NCI-H1417 (cell line): ENCODE data around the gene CD69.
"Not testable (repeated sequence)": the region's sequence is repeated elsewhere in the genome, so short reads cannot be mapped to it uniquely, and the experiment has no call there.

ENCODE experiments used
- DNase-seq, 3 experiments: peaks; one replicate each; lab custom pipeline; 2025; lab: John Stamatoyannopoulos, UW

The CD69 gene

DNA sequence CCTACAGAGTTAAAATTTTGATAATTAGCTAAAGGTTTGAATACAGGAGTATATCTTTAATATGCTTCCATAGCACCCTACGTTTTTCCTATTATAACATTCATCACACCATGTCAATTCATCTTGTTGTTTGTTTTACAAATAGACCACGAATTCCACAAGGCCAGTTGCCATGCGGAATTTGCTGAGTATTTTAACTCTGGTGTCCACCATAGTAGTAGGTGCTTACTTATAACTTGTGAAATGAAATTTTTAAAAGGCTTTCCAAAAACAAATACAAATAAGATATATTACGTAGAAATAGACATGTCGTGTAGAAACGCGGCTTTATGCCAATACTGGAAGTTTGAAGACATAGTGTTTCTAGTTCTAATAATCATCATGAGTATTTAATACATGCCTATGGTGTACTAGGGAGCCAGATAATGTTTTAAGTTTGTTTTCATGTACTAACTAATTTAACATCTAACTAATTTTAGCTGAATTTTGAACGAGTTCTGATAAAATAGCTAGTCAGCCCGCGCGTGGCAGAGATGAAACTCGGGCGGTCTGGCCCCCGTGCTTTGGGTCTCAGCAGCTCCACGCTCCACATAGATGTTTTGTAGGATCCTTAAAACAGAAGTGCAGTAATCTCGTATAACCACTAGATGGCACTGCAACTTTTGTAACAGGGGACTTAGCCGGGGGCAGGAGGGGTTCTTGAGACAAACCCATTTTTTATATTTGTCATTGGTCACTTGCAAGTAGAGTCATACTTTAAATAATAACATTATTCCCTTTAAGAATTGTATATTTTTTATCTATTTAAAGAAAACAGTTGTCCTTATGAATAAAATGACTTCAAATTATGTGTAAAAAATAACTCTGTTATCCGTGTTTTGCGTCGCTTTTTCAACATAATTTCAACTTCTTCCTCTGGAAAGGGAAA is 10.2 kb downstream of the CD69 start:
- DNase-seq: peak; percentile 62 to 88 (median 64)

DNA sequence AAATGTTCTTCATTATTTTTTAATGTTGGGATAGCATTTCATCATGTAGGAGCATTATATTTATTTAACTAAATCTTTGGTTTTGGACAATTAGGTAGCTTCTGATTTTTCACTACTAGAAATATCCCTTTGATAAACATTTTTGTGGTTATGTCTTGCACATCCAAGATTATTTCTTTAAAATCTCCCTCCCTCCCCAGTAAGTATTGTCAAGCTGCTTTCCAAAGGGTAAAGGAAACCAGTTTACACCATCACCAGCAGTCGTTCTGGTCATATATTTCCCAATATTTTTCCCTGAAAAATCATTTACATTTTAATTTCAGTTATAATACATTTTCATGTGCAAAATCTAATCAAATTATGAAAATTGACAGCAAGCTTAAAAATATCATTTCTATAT is 11.1 kb downstream of the CD69 start:
- DNase-seq: no peak

DNA sequence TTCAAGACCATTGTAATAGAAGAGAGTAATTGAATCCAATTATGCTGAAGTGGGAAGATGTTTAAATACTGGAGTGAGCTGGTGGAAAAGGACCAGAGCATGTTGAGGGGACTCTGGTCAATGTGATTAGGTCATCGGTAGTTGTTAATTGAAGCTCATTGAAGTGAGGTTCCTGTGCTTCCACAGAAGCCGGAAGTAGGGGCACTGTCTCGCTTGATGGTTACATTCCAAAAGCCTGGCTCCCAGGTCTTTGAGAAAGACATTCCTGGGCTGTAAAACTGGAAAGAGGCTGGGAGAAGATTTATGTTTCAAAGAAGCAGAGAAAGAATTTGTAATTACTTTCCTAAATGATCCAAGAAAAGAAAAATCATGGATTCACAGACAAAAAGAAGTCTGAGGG is 15.5 kb downstream of the CD69 start:
- peak in 1 of 3 experiments; percentile 25 for DNase-seq

DNA sequence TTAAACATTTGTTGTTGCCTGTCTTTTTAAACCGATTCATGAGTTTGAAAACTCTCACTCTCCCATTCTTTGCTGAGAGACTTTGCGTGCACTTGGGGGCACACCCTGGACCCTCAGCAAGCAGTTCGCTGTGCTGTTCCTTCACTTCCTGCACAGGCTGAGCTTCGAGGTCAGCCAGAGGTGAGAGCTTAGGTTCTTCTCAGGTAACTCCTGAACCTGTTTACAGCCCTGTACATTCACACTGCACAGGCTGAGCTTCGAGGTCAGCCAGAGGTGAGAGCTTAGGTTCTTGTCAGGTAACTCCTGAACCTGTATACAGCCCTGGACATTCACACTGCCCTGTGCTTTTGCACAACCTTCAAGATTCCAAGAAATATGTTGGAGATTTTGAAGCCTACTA is 18.0 kb downstream of the CD69 start:
- no peak for DNase-seq

DNA sequence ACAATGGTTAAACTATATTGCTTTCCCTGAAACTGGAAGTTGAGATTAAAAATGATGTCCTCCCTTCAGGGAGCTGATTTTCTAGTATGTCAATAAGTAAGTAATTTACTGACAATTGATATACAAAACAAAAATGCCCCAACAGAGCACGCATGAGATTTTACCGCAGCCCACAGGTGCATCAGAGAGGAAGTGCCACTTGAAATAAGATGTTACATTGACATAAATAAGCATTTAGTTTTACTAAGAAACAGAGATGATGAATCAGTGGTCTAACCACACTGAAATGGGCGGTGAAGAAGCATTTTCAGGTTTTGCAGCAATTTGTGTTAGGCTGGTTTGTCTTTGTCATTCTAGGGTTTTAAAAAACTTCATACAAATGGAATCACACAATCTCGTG is 19.0 kb downstream of the CD69 start:
- no peak for DNase-seq

DNA sequence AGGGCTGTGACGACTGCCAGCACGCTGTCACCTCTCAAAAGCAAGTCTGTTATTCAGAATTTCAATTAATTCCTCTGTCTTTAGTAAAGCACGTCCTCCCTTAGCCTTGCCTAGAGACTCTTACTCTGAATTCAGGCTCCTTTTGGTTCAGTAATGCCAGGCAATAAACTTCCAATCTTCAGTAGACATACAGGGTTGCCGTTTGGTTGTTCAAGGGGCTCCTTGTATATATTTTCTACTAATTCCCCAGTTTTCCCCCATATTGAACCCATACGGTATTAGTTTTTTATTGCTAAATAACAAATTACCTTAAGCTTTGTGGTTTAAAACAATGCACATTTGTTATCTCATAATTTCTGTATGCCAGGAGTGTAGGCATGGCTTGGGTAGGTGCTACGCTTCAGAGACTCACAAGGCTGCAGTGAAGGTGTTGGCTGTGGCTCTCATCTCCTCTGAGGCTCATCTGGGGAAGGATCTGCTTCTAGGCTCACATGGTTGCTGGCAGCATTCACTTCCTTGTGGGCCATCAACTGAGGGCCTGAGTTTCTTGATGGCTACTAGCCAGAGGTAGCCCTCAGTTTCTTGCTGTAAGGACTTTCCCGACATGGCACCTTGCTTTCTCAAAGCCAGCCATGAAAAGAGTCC is 20.5 kb downstream of the CD69 start:
- DNase-seq: peak in 1 of 3 experiments; percentile 18

DNA sequence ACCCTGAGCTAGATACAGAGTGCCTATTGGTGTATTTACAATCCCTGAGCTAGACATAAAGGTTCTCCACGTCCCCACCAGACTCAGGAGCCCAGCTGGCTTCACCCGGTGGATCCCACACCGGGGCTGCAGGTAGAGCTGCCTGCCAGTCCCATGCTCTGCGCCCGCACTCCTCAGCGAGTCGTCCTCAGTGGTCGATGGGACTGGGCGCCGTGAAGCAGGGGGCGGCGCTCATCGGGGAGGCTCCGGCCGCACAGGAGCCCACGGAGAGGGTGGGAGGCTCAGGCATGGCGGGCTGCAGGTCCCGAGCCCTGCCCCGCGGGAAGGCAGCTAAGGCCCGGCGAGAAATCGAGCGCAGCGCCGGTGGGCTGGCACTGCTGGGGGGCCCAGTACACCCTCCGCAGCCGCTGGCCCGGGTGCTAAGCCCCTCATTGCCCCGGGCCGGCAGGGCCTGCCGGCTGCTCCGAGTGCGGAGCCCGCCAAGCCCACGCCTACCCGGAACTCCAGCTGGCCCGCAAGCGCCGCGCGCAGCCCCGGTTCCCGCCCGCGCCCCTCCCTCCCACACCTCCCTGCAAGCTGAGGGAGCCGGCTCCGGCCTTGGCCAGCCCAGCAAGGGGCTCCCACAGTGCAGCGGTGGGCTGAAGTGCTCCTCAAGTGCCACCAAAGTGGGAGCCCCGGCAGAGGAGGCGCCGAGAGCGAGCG is 21.1 kb downstream of the CD69 start:
- DNase-seq: not testable (repeated sequence)

DNA sequence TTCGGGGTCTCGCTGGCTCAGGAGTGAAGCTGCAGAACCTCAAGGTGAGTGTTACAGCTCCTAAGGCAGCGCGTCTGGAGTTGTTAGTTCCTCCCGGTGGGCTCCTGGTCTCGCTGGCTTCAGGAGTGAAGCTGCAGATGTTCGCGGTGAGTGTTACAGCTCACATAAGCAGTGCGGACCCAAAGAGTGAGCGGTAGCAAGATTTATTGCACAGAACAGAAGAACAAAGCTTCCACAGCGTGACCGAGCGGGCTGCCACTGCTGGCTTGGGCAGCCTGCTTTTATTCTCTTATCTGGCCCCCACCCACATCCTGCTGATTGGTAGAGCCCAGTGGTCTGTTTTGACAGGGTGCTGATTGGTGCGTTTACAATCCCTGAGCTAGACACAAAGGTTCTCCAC is 21.8 kb downstream of the CD69 start:
- not testable (repeated sequence) for DNase-seq

DNA sequence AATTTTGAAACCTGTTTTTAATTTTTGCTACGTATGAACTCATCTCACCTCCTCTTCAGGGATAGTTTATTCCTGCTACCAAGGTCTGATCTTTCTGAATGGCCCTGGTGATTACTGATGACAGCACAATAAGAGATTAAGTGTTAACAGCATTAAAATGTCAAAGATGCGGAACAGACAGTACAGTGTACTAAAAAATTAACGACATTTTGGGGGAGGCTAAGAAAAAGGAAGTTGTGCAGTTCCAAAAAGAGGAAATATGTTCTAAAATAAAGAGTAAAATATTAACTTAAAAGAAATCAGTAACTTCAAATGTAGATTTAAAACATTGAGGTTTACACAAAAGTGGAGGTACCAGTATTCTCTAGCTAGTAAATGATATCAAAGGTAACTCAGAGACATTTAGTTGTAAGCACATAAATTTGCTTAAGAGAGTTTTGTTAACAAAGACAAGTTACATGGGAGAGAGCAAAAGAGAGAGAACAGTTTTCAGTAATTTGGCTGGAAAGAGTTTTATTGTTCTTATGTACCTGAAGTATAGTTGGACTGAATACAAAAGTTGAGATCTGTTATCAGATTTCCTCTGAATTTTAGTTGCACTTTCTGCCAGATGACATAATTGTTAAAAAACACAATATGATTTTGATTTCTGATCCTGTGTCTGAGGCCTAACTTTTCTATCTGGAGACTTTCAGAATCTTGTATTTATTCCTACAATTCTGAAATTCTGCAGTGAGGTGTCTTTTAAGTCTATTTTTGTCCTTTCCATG is 23.6 kb downstream of the CD69 start:
- DNase-seq: no peak

DNA sequence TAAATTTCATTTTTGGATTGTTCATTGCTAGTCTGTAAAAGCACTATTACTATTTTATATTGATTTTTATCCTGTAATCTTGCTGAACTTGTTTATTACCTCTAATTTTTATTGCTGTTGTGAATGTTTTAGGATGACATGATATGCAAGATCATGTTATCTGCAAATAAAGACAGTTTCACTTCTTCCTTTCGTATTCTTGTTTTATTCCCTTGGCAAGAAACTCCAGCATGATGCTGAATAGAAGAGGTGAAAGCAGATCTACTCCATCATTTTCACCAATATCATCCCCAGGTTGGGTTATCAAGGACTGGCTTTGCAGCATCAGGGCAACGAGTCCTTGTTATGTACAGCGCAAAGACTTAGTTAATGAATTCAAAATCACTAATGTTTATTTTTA is 25.1 kb downstream of the CD69 start:
- DNase-seq: no peak

DNA sequence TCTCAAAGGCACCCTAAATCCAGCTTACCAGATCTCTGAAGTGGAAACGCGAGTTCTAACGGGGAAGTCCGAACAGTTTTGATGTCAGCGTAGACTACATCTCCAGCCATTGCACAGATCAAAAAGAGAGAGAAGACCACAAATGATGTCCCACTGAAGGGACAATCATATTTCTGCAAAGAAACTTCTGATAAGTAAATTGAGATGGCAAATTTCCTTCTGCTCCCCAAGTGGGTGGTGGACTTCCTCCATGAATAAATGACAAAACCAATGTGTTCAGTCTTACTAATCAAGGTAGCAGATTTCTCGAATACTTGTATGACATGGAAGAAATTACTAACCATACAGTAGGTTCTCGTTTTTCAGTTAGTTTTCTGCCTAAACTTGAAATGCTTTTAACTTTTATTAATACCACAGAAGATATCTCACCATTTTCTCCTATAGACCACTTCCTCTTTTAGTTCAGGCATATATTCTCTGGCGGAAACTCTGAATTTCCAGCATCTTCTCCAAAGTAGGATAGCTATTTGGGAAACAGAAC is 27.7 kb downstream of the CD69 start, which contains the start of gene CLECL1:
Gene CLECL1, minus strand, starts transcription at position 177 of the 541 bp plus-strand sequence.
- no peak for DNase-seq

DNA sequence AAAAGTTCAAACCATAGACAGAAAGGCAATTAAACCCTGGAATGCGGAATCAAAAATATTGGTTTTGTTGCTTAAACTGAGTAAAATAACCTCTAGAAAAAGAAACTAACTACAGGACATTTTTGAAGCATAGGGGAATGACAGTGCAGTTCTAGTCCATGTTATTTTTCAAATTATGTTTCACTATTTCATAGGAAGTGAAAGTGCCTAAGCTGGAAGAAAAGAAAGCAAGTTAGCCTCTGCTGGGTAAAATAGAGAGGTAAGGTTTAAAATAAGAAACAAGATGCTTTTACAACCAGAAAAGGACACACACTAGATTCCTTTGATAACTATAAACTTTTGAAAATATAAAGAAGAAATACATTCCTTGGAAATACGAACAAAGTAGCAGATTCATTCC is 28.9 kb downstream of the CD69 start:
- no peak for DNase-seq

DNA sequence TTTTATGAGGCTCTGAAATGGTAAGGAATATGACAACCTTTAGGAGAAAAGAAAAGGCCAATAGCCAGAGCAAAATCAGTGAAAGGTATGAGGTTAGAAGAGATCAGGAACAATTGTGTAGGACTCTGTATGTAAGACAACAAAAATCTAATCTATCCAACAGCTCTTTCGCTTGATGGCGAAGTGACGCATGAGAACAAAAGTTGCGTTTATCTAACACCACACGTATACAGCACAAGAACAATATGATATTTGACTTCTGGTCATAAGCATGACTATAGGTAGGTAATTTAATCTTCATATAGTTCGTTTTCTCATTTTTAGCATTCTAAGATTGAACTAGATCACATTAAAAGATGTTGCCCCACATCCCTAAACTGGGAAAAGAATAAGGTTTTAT is 29.3 kb downstream of the CD69 start:
- no peak for DNase-seq

DNA sequence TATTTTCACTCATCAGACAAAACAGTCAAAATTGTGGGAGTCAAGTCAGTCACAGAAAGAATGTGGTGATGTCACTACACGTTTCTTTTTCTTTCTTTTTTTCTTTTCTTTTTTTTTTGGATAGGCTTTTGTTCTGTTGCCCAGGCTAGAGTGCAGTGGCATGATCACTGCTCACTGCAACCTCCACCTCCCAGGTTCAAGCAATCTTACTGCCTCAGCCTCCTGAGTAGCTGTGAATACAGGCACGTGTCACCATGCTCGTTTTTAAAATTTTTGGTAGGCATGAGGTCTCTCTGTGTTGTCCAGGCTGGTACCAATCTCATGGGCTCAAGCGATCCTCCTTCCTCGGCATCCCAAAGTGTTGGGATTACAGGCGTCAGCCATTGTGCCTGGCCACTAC is 30.1 kb downstream of the CD69 start:
- DNase-seq: no peak

DNA sequence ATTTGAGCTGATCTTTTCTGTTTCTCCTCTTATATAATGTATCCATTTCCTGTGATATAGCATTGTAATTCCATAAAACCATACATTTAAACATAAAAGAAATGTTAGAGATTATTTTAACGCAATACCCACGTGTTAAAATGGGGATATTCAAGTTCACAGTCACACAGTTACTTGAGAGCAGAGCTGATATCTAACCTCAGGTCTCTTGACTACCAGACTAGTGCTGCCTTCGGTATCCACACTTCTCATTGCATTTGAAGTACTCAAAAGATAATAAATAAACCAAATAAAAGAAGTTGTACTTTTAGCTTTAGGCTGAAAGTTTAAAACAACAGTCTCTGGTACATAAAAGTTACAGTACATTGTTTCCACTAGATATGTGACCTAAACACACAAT is 30.7 kb downstream of the CD69 start:
- DNase-seq: no peak

DNA sequence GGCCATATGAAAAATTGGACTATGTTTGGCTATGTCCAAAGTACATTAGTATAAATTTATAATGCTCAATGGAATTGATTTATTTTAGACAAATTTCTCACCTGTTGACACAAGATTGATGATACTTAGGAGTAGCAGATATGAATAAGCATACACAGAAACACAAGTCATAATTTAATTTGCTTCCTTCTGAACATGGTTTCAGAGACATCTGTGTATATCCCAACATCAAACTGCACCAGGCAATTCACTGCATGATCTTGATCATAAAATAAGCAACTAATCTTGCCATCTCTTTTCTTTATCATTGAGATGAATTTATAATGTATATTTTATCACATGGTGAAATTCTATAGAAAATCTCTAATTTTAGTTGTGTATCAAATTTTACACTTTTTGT is 31.6 kb downstream of the CD69 start:
- no peak for DNase-seq

DNA sequence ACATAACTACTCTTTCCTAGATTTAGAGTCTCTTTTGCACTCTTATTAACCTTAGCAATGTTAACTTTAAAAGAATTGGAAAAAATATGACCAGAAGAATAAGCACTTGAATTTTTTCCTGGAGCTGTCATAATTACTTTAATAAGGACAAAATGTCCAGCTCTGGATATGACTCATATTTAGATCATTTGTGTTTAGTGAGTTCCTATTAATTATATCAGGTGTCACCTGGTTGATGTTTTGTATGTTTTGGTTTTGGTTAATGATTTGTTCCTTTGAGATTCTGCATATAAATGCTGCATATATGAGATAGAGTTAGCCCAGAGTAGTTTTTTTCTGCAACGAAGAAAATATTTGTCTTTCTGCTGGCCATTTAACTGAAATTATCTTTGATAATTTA is 32.9 kb downstream of the CD69 start:
- DNase-seq: peak in 1 of 3 experiments; percentile 41

DNA sequence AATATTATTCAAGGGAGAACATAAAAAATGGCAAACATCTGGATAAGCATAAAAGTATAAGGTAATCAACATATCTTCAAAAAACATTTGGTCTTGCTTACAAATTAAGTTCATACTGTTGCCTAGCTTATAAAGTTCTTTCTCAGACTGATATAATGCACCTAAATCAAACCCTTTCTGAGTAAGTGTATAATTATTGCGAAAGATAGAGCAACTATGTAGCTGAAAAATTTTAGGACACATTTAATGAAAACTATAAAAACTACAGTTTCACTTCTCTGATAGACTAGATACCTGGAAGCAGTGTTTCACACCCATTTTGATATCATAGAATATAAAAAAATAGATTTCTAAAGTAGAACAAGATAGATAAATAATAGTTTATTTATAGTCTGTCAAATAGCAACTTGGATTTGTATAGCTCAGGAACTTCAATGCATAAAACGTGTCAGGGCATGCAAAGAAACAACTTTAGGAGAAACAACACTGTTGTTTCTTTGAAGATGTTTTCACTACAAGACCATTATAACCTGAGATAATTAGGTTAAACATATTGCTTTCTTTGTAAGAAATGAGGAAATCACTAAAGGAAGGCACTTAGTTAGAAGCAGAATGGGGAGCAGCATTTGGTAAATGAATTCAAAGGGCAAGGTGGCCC is 35.4 kb downstream of the CD69 start:
- DNase-seq: no peak

DNA sequence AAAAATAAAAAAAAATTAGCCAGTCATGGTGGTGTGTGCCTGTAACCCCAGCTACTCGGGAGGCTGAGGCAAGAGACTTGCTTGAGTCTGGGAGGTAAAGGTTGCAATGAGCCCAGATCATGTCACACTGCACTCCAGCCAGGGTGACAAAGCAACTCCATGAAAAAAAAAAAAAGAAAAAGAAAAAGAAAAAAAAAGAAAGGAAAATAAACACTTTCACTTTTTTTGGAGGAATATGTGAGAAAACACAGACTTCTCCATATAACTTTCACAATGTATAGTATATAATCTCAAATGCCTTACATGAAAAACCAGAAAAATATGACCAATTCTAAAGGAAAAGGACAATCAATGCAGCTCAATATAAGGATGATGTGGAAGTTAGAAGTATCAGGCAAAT is 36.7 kb downstream of the CD69 start:
- no peak for DNase-seq

DNA sequence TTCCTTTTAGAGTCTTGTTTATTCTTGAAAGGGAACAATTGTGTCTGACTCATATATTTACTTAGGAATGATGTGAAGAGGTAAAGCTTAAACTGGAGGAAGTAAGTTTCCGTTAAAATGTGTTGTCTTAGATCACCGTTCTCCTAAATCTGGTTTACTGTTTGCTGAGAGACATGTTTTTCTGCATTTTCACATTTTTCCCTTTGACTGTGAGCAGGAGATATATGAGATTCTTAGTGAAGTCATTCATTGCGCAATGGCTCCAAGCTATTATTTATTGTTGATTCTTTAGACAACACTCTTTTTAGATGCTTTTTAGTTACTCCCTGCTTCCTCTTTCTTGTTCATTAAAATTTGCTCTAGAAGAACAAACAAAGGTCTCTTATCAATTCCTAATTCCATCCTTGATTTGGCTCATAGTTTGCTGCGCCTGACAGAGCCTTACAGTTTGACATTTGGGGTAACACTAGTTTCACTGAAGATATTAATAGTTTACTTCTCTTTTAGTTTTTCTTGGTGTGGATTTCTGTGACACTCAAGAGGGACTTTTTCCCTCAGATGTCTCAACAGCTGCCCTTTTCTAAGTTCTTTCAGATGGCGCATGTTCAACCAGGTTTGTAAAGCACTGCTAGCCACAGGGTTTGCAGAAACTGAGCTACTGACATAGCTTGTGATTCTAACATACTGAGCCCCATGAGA is 39.2 kb downstream of the CD69 start:
- DNase-seq: peak in 1 of 3 experiments; percentile 20
